Measurements from ENCODE around the gene POMT1. TPM values are rescaled to one million over a fixed set of nuclear protein-coding genes. Genes with fewer than 3 reads are reported as not detected.

The POMT1 gene
- total RNA-seq, 4 donors from 2014 or later, result 16.6 to 62.0 (median 34.1) TPM

DNA sequence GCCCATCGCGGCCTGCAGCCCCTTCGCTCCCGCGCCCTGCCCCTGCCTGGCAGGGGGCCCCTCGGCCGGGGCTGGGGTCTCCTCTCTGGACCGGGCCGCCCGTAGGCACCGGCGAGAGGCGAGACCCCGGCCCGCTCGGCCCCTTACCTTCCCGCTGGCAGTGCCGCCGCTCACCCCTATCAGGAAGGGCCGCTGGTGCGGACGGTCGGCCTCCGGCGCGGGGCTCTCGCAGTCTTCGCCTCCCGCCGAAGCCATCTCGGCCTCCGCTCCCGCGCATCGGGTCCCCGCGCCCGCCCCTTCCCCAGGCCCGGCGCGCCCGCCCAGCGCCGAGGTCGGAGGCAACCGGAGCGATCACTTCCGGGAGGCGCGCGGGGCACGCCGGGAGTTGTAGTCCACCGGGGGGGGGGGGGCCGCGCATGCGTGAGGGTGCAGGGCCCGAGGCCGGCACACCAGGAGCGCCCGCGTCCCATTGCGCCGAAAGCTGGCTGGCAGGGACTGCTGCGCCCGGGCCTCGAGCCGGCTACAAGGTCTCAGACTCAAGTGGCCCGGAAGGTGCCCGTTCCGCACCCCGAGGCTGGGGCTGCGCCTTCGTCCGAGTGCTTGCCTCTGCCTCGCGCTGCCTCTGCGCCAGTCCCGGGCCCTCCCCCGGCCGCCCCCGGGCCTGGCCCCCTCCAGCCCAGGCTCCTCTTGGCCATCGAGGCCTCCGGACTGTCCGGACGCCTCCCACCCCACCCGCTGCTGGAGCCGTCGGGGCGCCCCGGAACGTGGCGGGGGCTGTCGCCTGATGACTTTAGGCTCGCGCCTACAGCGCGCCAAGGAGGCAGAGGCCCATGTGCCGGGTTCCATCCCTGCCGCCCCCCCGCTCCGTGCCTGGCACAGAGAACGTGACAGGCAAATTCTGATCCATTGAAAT is 28.5 kb downstream of the POMT1 start, which contains the start of gene UCK1:
Gene UCK1, minus strand, starts transcription at position 344 of the 913 bp plus-strand sequence. Its CDS starts 89 bp downstream, at position 255.
- DNase-seq (ENCODE audit: low spot score in 2 of 2), result peak; percentile 86 to 90
- peaks cover 14% of the 10 kb centered on the region for H3K4me1 ChIP-seq

DNA sequence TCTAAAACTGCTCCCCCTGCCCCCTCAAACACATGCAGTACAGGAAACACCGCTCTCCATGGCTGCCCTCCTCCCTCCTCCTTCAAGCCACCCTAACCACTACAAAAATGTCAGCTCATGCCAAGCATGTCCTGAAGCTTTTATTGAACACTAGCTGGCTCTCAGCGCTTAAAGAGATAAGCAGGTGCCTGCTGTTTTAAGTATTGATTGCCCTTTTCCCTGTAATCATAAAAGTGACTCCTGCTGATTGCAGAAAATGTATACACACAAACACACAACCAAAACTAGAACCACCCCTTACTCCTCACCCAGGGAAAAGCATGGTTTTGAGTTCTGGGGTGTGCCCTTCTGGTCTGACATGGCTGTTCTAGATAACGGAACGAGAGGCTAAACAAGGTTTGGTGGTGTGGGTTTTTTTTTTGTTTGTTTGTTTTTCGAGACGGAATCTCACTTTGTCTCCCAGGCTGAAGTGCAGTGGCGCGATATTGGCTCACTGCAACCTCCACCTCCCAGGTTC is 32.1 kb downstream of the POMT1 start:
- H3K4me3 ChIP-seq, result no peak overlapping the region
- H3K9me3 ChIP-seq, result no peaks in the 10 kb centered on the region
- TF ChIP-seq CTCF (IDR thresholded peaks at IDR 0.05) (no peak), POLR2AphosphoS5 (IDR thresholded peaks at IDR 0.05) (no peak)
- H3K27me3 ChIP-seq, result no peaks in the 10 kb centered on the region
- WGBS, result 71% methylated on average over 8 of the region's 8 CpGs
- H3K36me3 ChIP-seq, result no peaks in the 10 kb centered on the region
- no peak for DNase-seq (ENCODE audit: low spot score in 2 of 2)
- no peak overlapping the region for H3K27ac ChIP-seq
- peaks cover 11% of the 10 kb centered on the region for H3K4me1 ChIP-seq

More for the DNA sequence above, 28.5 kb downstream of the POMT1 start, which contains the start of gene UCK1:
- Histone ChIP-seq H3K4me3 (peak within 1 kb of the TSS; percentile 79), H3K27ac (peak within 1 kb of the TSS; percentile 67), H3K27me3 (no peaks in the 10 kb centered on the region), H3K36me3 (peaks cover 36% of the 10 kb centered on the region), H3K9me3 (no peaks in the 10 kb centered on the region)
- 37% methylated on average over 15 of the region's 103 CpGs for WGBS
- TF ChIP-seq POLR2A (IDR thresholded peaks at IDR 0.05) (peak in 1 of 2 donors; percentile 48), CTCF (IDR thresholded peaks at IDR 0.05) (no peak)

DNA sequence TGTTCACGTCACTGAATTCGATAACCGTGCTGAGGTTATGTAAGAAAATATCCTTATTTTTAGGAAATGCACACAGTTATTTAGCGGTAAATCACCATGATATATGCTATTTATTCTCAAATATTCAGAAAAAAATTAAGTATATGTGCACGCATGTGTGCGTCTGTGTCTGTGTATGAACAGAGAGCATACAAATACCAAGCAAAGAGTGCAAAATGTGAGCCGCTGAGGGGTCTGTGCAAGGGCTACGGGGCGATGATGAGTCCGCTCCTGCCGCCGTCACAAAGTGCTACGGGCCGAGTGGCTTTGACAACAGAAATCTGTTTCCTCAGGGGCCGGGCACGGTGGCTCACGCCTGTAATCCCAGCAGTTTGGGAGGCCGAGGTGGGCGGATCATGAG is 35.2 kb downstream of the POMT1 start:
- no peak overlapping the region for H3K27ac ChIP-seq
- H3K36me3 ChIP-seq, result no peaks in the 10 kb centered on the region
- 95% methylated on average over 19 of the region's 19 CpGs for WGBS

GRCh38 chr9:131539223-131539923 is 36.7 kb downstream of the POMT1 start:
- no peak overlapping the region for H3K27ac ChIP-seq
- TF ChIP-seq CTCF (IDR thresholded peaks at IDR 0.05) (no peak), EP300 (IDR thresholded peaks at IDR 0.05) (no peak), POLR2AphosphoS5 (IDR thresholded peaks at IDR 0.05) (no peak), POLR2A (IDR thresholded peaks at IDR 0.05) (no peak)
- H3K27me3 ChIP-seq, result peaks cover 6% of the 10 kb centered on the region
- no peak overlapping the region for H3K4me3 ChIP-seq
- WGBS, result 89% methylated on average over 7 of the region's 7 CpGs
- no peak for DNase-seq (ENCODE audit: low spot score in 2 of 2)
- no peaks in the 10 kb centered on the region for H3K36me3 ChIP-seq
- no peaks in the 10 kb centered on the region for H3K4me1 ChIP-seq
- peaks cover 13% of the 10 kb centered on the region for H3K9me3 ChIP-seq

More for the DNA sequence above, 35.2 kb downstream of the POMT1 start:
- Histone ChIP-seq H3K4me3 (no peak overlapping the region), H3K27me3 (no peaks in the 10 kb centered on the region), H3K4me1 (no peaks in the 10 kb centered on the region), H3K9me3 (peaks cover 2% of the 10 kb centered on the region)
- no peak for DNase-seq (ENCODE audit: low spot score in 2 of 2)
- TF ChIP-seq EP300 (IDR thresholded peaks at IDR 0.05) (no peak), POLR2AphosphoS5 (IDR thresholded peaks at IDR 0.05) (no peak), CTCF (IDR thresholded peaks at IDR 0.05) (no peak), POLR2A (IDR thresholded peaks at IDR 0.05) (no peak)

GRCh38 chr9:131543141-131543540 is 40.4 kb downstream of the POMT1 start:
- H3K4me3 ChIP-seq, result no peak overlapping the region
- no peak for DNase-seq (ENCODE audit: low spot score in 2 of 2)
- TF ChIP-seq EP300 (IDR thresholded peaks at IDR 0.05) (no peak), POLR2AphosphoS5 (IDR thresholded peaks at IDR 0.05) (no peak), POLR2A (IDR thresholded peaks at IDR 0.05) (no peak), CTCF (IDR thresholded peaks at IDR 0.05) (no peak)
- peaks cover 14% of the 10 kb centered on the region for H3K9me3 ChIP-seq
- peaks cover 20% of the 10 kb centered on the region for H3K4me1 ChIP-seq
- no peaks in the 10 kb centered on the region for H3K36me3 ChIP-seq
- no peak overlapping the region for H3K27ac ChIP-seq
- H3K27me3 ChIP-seq, result peaks cover 41% of the 10 kb centered on the region
- 97% methylated on average over 6 of the region's 6 CpGs for WGBS

Measured in suprapubic skin (tissue), 4 donors.